ENCODE results near the gene RASAL2.

The RASAL2 gene

GRCh38 chr1:178150610-178151009 is 56.7 kb downstream of the RASAL2 start:
- Histone ChIP-seq H3K4me2 (ENCODE audit: low read length) (no peak overlapping the region), H3K9ac (ENCODE audit: low read length) (no peak overlapping the region), H3K27ac (ENCODE audit: low read length) (no peak overlapping the region), H3K79me2 (ENCODE audit: low read length) (no peaks in the 10 kb centered on the region), H3K4me1 (ENCODE audit: low read length) (no peaks in the 10 kb centered on the region), H2AFZ (ENCODE audit: low read depth, low read length) (no peak overlapping the region), H3K9me3 (ENCODE audit: insufficient read depth, low read length) (no peaks in the 10 kb centered on the region), H4K20me1 (ENCODE audit: insufficient read depth, low read length) (no peaks in the 10 kb centered on the region), H3K36me3 (replicated peaks; ENCODE audit: low read depth, low read length) (no peaks in the 10 kb centered on the region), H3K27me3 (ENCODE audit: low read depth, low read length) (no peaks in the 10 kb centered on the region), H3K4me3 (ENCODE audit: low read length) (no peak overlapping the region)
- no peak for TF ChIP-seq EZH2phosphoT487 (IDR thresholded peaks at IDR 0.05; ENCODE audit: low read depth)
- no peak for TF ChIP-seq CTCF (IDR thresholded peaks at IDR 0.05; ENCODE audit: low read depth, low read length)

- Histone ChIP-seq H3K9me3 (ENCODE audit: insufficient read depth, low read length) (no peaks in the 10 kb centered on the region), H3K9ac (ENCODE audit: low read length) (no peak overlapping the region), H3K27ac (ENCODE audit: low read length) (no peak overlapping the region), H2AFZ (ENCODE audit: low read depth, low read length) (no peak overlapping the region), H3K4me1 (ENCODE audit: low read length) (no peaks in the 10 kb centered on the region), H3K27me3 (ENCODE audit: low read depth, low read length) (0 out of 2 replicates have a peak, but pooled peaks cover 3% of the 10 kb centered on the region), H3K4me2 (ENCODE audit: low read length) (no peak overlapping the region), H4K20me1 (ENCODE audit: insufficient read depth, low read length) (no peaks in the 10 kb centered on the region), H3K36me3 (replicated peaks; ENCODE audit: low read depth, low read length) (no peaks in the 10 kb centered on the region), H3K4me3 (ENCODE audit: low read length) (no peak overlapping the region), H3K79me2 (ENCODE audit: low read length) (no peaks in the 10 kb centered on the region)
- TF ChIP-seq EZH2phosphoT487 (IDR thresholded peaks at IDR 0.05; ENCODE audit: low read depth), result no peak
- TF ChIP-seq CTCF (IDR thresholded peaks at IDR 0.05; ENCODE audit: low read depth, low read length), result no peak
These were observed 57.9 kb downstream of the RASAL2 start for GRCh38 chr1:178151831-178152230.

GRCh38 chr1:178155481-178156255 is 61.8 kb downstream of the RASAL2 start:
- Histone ChIP-seq H2AFZ (ENCODE audit: low read depth, low read length) (no peak overlapping the region), H3K4me1 (ENCODE audit: low read length) (no peaks in the 10 kb centered on the region), H3K9me3 (ENCODE audit: insufficient read depth, low read length) (no peaks in the 10 kb centered on the region), H3K4me2 (ENCODE audit: low read length) (no peak overlapping the region), H3K27me3 (ENCODE audit: low read depth, low read length) (0 out of 2 replicates have a peak, but pooled peaks cover 7% of the 10 kb centered on the region), H3K27ac (ENCODE audit: low read length) (no peak overlapping the region), H3K4me3 (ENCODE audit: low read length) (no peak overlapping the region), H3K9ac (ENCODE audit: low read length) (no peak overlapping the region), H4K20me1 (ENCODE audit: insufficient read depth, low read length) (no peaks in the 10 kb centered on the region), H3K79me2 (ENCODE audit: low read length) (no peaks in the 10 kb centered on the region), H3K36me3 (replicated peaks; ENCODE audit: low read depth, low read length) (no peaks in the 10 kb centered on the region)
- TF ChIP-seq CTCF (IDR thresholded peaks at IDR 0.05; ENCODE audit: low read depth, low read length) (no peak), EZH2phosphoT487 (IDR thresholded peaks at IDR 0.05; ENCODE audit: low read depth) (no peak)

GRCh38 chr1:178160736-178161475 is 67.0 kb downstream of the RASAL2 start:
- Histone ChIP-seq H3K4me1 (ENCODE audit: low read length) (no peaks in the 10 kb centered on the region), H3K4me3 (ENCODE audit: low read length) (no peak overlapping the region), H3K9ac (ENCODE audit: low read length) (no peak overlapping the region), H3K27ac (ENCODE audit: low read length) (no peak overlapping the region), H3K9me3 (ENCODE audit: insufficient read depth, low read length) (no peaks in the 10 kb centered on the region), H3K4me2 (ENCODE audit: low read length) (no peak overlapping the region), H3K79me2 (ENCODE audit: low read length) (no peaks in the 10 kb centered on the region), H3K27me3 (ENCODE audit: low read depth, low read length) (0 out of 2 replicates have a peak, but pooled peaks cover 5% of the 10 kb centered on the region), H3K36me3 (replicated peaks; ENCODE audit: low read depth, low read length) (no peaks in the 10 kb centered on the region), H4K20me1 (ENCODE audit: insufficient read depth, low read length) (no peaks in the 10 kb centered on the region), H2AFZ (ENCODE audit: low read depth, low read length) (no peak overlapping the region)
- TF ChIP-seq EZH2phosphoT487 (IDR thresholded peaks at IDR 0.05; ENCODE audit: low read depth), result no peak
- TF ChIP-seq CTCF (IDR thresholded peaks at IDR 0.05; ENCODE audit: low read depth, low read length), result no peak
